ENCODE results near the gene CREB3L2.

- no peak for TF ChIP-seq CTCF (IDR thresholded peaks at IDR 0.05)
- TF ChIP-seq POLR2A (IDR thresholded peaks at IDR 0.05): no peak
These were observed 138.9 kb downstream of the CREB3L2 start for GRCh38 chr7:137862964-137863363.

Data from adrenal gland (tissue), 5 donors.